ENCODE data around the gene MR1. TPM values are rescaled to one million over a fixed set of nuclear protein-coding genes. Genes with fewer than 3 reads are reported as not detected.
A peak's percentile ranks its signal among the peaks of the same experiment; 100 is the strongest.
"Not testable (repeated sequence)": the region's sequence is repeated elsewhere in the genome, so short reads cannot be mapped to it uniquely, and the experiment has no call there.

Gene MR1
- total RNA-seq, 1 experiment from 2014 or later, result 0.74 TPM

- DNase-seq (ENCODE audit: low spot score), result no peak
Measured at GRCh38 chr1:181028615-181029014, 5.2 kb upstream of the MR1 start.

GRCh38 chr1:181032535-181032934 lies 1.2 kb upstream of the MR1 start:
- DNase-seq (ENCODE audit: low spot score), result no peak

- DNase-seq (ENCODE audit: low spot score), result no peak
Measured at GRCh38 chr1:181033128-181033798, 520 bp upstream of the MR1 start.

GRCh38 chr1:181035210-181035609 lies 1.4 kb downstream of the MR1 start:
- not testable (repeated sequence) for DNase-seq (ENCODE audit: low spot score)

GRCh38 chr1:181036107-181036836 lies 2.5 kb downstream of the MR1 start:
- DNase-seq (ENCODE audit: low spot score), result no peak

- DNase-seq (ENCODE audit: low spot score), result no peak
Measured at GRCh38 chr1:181037386-181037785, 3.6 kb downstream of the MR1 start.

GRCh38 chr1:181038399-181038873 lies 4.7 kb downstream of the MR1 start:
- peak; percentile 82 for DNase-seq (ENCODE audit: low spot score)

GRCh38 chr1:181040284-181040865 lies 6.6 kb downstream of the MR1 start:
- no peak for DNase-seq (ENCODE audit: low spot score)

- DNase-seq (ENCODE audit: low spot score), result peak; percentile 64
Measured at GRCh38 chr1:181043025-181043888, 9.5 kb downstream of the MR1 start.

GRCh38 chr1:181044449-181044966 lies 10.7 kb downstream of the MR1 start:
- DNase-seq (ENCODE audit: low spot score), result no peak

GRCh38 chr1:181045946-181046345 lies 12.2 kb downstream of the MR1 start:
- DNase-seq (ENCODE audit: low spot score), result not testable (repeated sequence)

- no peak for DNase-seq (ENCODE audit: low spot score)
Measured at GRCh38 chr1:181049378-181049777, 15.6 kb downstream of the MR1 start.

- no peak for DNase-seq (ENCODE audit: low spot score)
Measured at GRCh38 chr1:181050922-181051321, 17.1 kb downstream of the MR1 start.

- DNase-seq (ENCODE audit: low spot score), result no peak
Measured at GRCh38 chr1:181056560-181056959, 22.8 kb downstream of the MR1 start.

- DNase-seq (ENCODE audit: low spot score), result no peak
Measured at GRCh38 chr1:181057079-181057478, 23.3 kb downstream of the MR1 start.

GRCh38 chr1:181059435-181059834 lies 25.7 kb downstream of the MR1 start:
- no peak for DNase-seq (ENCODE audit: low spot score)

- DNase-seq (ENCODE audit: low spot score), result no peak
Measured at GRCh38 chr1:181060066-181060465, 26.3 kb downstream of the MR1 start.

GRCh38 chr1:181060947-181061346 lies 27.2 kb downstream of the MR1 start:
- not testable (repeated sequence) for DNase-seq (ENCODE audit: low spot score)

GRCh38 chr1:181061487-181061886 lies 27.7 kb downstream of the MR1 start:
- DNase-seq (ENCODE audit: low spot score), result no peak

- DNase-seq (ENCODE audit: low spot score), result no peak
Measured at GRCh38 chr1:181061891-181062835, 28.4 kb downstream of the MR1 start.
